Activated naive CD8-positive, alpha-beta T cell (primary cell): ENCODE measurements around the gene MYBPC2.
"Not testable (repeated sequence)": the region's sequence is repeated elsewhere in the genome, so short reads cannot be mapped to it uniquely, and the experiment has no call there.

Source experiments
- H3K27ac Mint-ChIP-seq: one replicate; pipeline ENCODE4 v1.8.0; 2021; ENCODE audit warnings: mixed read lengths
- H3K27me3 Mint-ChIP-seq: one replicate; pipeline ENCODE4 v1.8.0; 2021; ENCODE audit warnings: mixed read lengths
- H3K36me3 Mint-ChIP-seq: one replicate; pipeline ENCODE4 v1.8.0; 2021; ENCODE audit warnings: mixed read lengths
- H3K4me1 Mint-ChIP-seq: one replicate; pipeline ENCODE4 v1.8.0; 2021; ENCODE audit warnings: low read depth, mixed read lengths
- H3K4me3 Mint-ChIP-seq: one replicate; pipeline ENCODE4 v1.8.0; 2021; ENCODE audit warnings: mild to moderate bottlenecking, mixed read lengths
- H3K9me3 Mint-ChIP-seq: one replicate; pipeline ENCODE4 v1.8.0; 2021; ENCODE audit warnings: low read depth, mixed read lengths

Gene MYBPC2

GRCh38 chr19:50432221-50433028 lies at the start of gene MYBPC2:
Gene MYBPC2, plus strand, starts transcription at chr19:50432892. Its CDS starts 62 bp downstream, at chr19:50432954.
- Mint-ChIP-seq H3K36me3 (no peaks in the 10 kb centered on the region), H3K27ac (peak within 1 kb of the TSS; percentile 66), H3K4me3 (peak within 1 kb of the TSS; percentile 90), H3K9me3 (no peaks in the 10 kb centered on the region), H3K27me3 (peaks cover 7% of the 10 kb centered on the region), H3K4me1 (peaks cover 15% of the 10 kb centered on the region)

- no peaks in the 10 kb centered on the region for H3K9me3 Mint-ChIP-seq
- H3K36me3 Mint-ChIP-seq = peaks cover 12% of the 10 kb centered on the region
- H3K27ac Mint-ChIP-seq = peak overlapping the region; percentile 98
- H3K4me3 Mint-ChIP-seq = peak overlapping the region; percentile 99
- peaks cover 33% of the 10 kb centered on the region for H3K4me1 Mint-ChIP-seq
- H3K27me3 Mint-ChIP-seq = no peaks in the 10 kb centered on the region
Measured at GRCh38 chr19:50383001-50383851, 49.5 kb upstream of the MYBPC2 start.

- peaks cover 11% of the 10 kb centered on the region for H3K36me3 Mint-ChIP-seq
- H3K4me1 Mint-ChIP-seq = peaks cover 33% of the 10 kb centered on the region
Measured at GRCh38 chr19:50383852-50384684, 48.6 kb upstream of the MYBPC2 start, which contains the start of gene POLD1. Gene POLD1, plus strand, starts transcription at chr19:50384347. Its CDS starts 14,505 bp downstream, at chr19:50398852.

GRCh38 chr19:50384685-50385535 lies 47.8 kb upstream of the MYBPC2 start:
- Mint-ChIP-seq H3K27ac (peak overlapping the region; percentile 98), H3K9me3 (no peaks in the 10 kb centered on the region), H3K4me3 (peak overlapping the region; percentile 99), H3K36me3 (peaks cover 8% of the 10 kb centered on the region), H3K4me1 (peaks cover 29% of the 10 kb centered on the region), H3K27me3 (no peaks in the 10 kb centered on the region)

More at GRCh38 chr19:50383852-50384684, 48.6 kb upstream of the MYBPC2 start, which contains the start of gene POLD1:
- Mint-ChIP-seq H3K27ac (peak within 1 kb of the TSS; percentile 98), H3K9me3 (no peaks in the 10 kb centered on the region), H3K27me3 (no peaks in the 10 kb centered on the region), H3K4me3 (peak within 1 kb of the TSS; percentile 99)

- H3K27ac Mint-ChIP-seq = peak overlapping the region; percentile 22
- no peaks in the 10 kb centered on the region for H3K9me3 Mint-ChIP-seq
- no peaks in the 10 kb centered on the region for H3K27me3 Mint-ChIP-seq
- peaks cover 27% of the 10 kb centered on the region for H3K4me1 Mint-ChIP-seq
- H3K36me3 Mint-ChIP-seq = peaks cover 8% of the 10 kb centered on the region
- peak overlapping the region; percentile 77 for H3K4me3 Mint-ChIP-seq
Measured at GRCh38 chr19:50387176-50387867, 45.4 kb upstream of the MYBPC2 start.

GRCh38 chr19:50387868-50388245 lies 44.8 kb upstream of the MYBPC2 start:
- Mint-ChIP-seq H3K4me1 (peaks cover 27% of the 10 kb centered on the region), H3K27ac (peak overlapping the region; percentile 22), H3K9me3 (no peaks in the 10 kb centered on the region), H3K27me3 (no peaks in the 10 kb centered on the region), H3K36me3 (peaks cover 8% of the 10 kb centered on the region), H3K4me3 (peak overlapping the region; percentile 77)

- not testable (repeated sequence) for H3K36me3 Mint-ChIP-seq, H3K9me3 Mint-ChIP-seq, H3K27me3 Mint-ChIP-seq, H3K27ac Mint-ChIP-seq, H3K4me3 Mint-ChIP-seq, H3K4me1 Mint-ChIP-seq
Measured at GRCh38 chr19:50390295-50390694, 42.4 kb upstream of the MYBPC2 start.

- H3K36me3 Mint-ChIP-seq, H3K27me3 Mint-ChIP-seq, H3K27ac Mint-ChIP-seq, H3K4me3 Mint-ChIP-seq, H3K4me1 Mint-ChIP-seq, H3K9me3 Mint-ChIP-seq: not testable (repeated sequence)
Measured at GRCh38 chr19:50390952-50391351, 41.7 kb upstream of the MYBPC2 start.

- peaks cover 4% of the 10 kb centered on the region for H3K36me3 Mint-ChIP-seq
- H3K4me1 Mint-ChIP-seq = peaks cover under 1% of the 10 kb centered on the region
- no peak overlapping the region for H3K4me3 Mint-ChIP-seq
- H3K27me3 Mint-ChIP-seq = no peaks in the 10 kb centered on the region
- no peak overlapping the region for H3K27ac Mint-ChIP-seq
- H3K9me3 Mint-ChIP-seq = no peaks in the 10 kb centered on the region
Measured at GRCh38 chr19:50392759-50393158, 39.9 kb upstream of the MYBPC2 start.

GRCh38 chr19:50393589-50393988 lies 39.1 kb upstream of the MYBPC2 start:
- H3K4me1 Mint-ChIP-seq = no peaks in the 10 kb centered on the region
- H3K27me3 Mint-ChIP-seq = no peaks in the 10 kb centered on the region
- no peak overlapping the region for H3K4me3 Mint-ChIP-seq
- H3K27ac Mint-ChIP-seq = no peak overlapping the region
- H3K36me3 Mint-ChIP-seq = peaks cover 2% of the 10 kb centered on the region
- no peaks in the 10 kb centered on the region for H3K9me3 Mint-ChIP-seq

GRCh38 chr19:50394017-50394416 lies 38.7 kb upstream of the MYBPC2 start:
- Mint-ChIP-seq H3K4me3 (no peak overlapping the region), H3K9me3 (no peaks in the 10 kb centered on the region), H3K36me3 (peaks cover 2% of the 10 kb centered on the region), H3K27ac (no peak overlapping the region), H3K4me1 (no peaks in the 10 kb centered on the region), H3K27me3 (no peaks in the 10 kb centered on the region)

GRCh38 chr19:50398675-50399367 lies 33.9 kb upstream of the MYBPC2 start:
- no peaks in the 10 kb centered on the region for H3K4me1 Mint-ChIP-seq
- no peak overlapping the region for H3K27ac Mint-ChIP-seq
- peaks cover 5% of the 10 kb centered on the region for H3K36me3 Mint-ChIP-seq
- no peak overlapping the region for H3K4me3 Mint-ChIP-seq
- H3K27me3 Mint-ChIP-seq = no peaks in the 10 kb centered on the region
- no peaks in the 10 kb centered on the region for H3K9me3 Mint-ChIP-seq

GRCh38 chr19:50399368-50399745 lies 33.3 kb upstream of the MYBPC2 start:
- Mint-ChIP-seq H3K4me1 (no peaks in the 10 kb centered on the region), H3K4me3 (no peak overlapping the region), H3K36me3 (peaks cover 3% of the 10 kb centered on the region), H3K27ac (no peak overlapping the region), H3K9me3 (no peaks in the 10 kb centered on the region), H3K27me3 (no peaks in the 10 kb centered on the region)
